AG09319 (cell line): Measurements from ENCODE around the gene GPA33.

ENCODE experiments used
- DNase-seq: peaks from one replicate; pipeline ENCODE4 v3.0.0-alpha.2; 2010; ENCODE audit warnings: low read depth; ENCODE audit errors: extremely low read depth
- CTCF ChIP-seq: IDR thresholded peaks from 2 replicates; pipeline ENCODE4 v1.5.1; 2011; ENCODE audit warnings: low read depth, mild to moderate bottlenecking, inconsistent platforms, low read length, moderate library complexity

Gene GPA33

GRCh38 chr1:167135281-167135840 is 45.2 kb upstream of the GPA33 start:
- DNase-seq, result no peak
- TF ChIP-seq CTCF, result no peak

GRCh38 chr1:167132301-167133010 is 42.3 kb upstream of the GPA33 start:
- TF ChIP-seq CTCF, result no peak
- no peak for DNase-seq

- no peak for DNase-seq
- TF ChIP-seq CTCF, result no peak
Observed at GRCh38 chr1:167130829-167131510, 40.8 kb upstream of the GPA33 start.

- TF ChIP-seq CTCF, result no peak
- DNase-seq, result no peak
Observed at GRCh38 chr1:167128261-167129227, 38.4 kb upstream of the GPA33 start.

GRCh38 chr1:167127661-167128060 is 37.5 kb upstream of the GPA33 start:
- no peak for DNase-seq
- no peak for TF ChIP-seq CTCF

GRCh38 chr1:167127236-167127635 is 37.1 kb upstream of the GPA33 start:
- TF ChIP-seq CTCF, result no peak
- DNase-seq, result no peak

GRCh38 chr1:167126811-167127210 is 36.6 kb upstream of the GPA33 start:
- no peak for DNase-seq
- TF ChIP-seq CTCF, result no peak
